Activated CD4-positive, CD25-positive, alpha-beta regulatory T cell treated with anti-CD3 and anti-CD28 coated beads, Interleukin-2, amount 50 U/mL, for 72 hours (primary cell): ENCODE results near the gene CAMK2B.
"Not testable (repeated sequence)": the region's sequence is repeated elsewhere in the genome, so short reads cannot be mapped to it uniquely, and the experiment has no call there.

ENCODE experiments used
- DNase-seq: peaks from one replicate; pipeline ENCODE4 v3.0.0; 2021

CAMK2B gene

DNA sequence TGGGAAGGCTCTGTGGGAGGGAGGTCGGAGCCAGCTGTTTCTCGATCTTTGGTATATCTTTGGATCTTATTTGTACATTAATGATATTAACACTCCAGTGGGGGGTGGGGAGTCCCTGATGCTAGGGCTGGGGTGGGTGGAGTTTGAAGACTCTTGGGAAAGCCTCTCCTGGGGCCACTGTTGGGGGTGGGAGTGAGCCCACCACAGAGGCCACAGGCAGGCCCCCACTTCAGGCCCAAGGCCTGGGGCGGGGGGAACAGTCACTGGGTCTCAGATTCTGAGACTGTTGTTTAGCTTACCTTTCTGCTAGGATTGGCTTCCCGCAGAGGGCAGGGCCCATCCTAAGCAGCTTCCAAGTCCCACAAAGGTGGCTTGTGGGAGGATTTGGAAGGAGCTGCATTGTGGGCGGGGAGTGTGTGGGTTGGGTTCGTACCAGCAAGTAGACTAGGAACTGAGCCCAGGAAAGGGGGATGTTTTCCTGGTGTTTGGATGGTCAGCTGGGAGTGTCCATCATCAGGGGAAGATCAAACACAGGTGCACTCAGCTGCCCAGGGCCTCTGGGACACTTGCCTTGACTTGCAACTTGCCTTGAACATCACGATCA is 112.7 kb downstream of the CAMK2B start:
- DNase-seq: no peak

DNA sequence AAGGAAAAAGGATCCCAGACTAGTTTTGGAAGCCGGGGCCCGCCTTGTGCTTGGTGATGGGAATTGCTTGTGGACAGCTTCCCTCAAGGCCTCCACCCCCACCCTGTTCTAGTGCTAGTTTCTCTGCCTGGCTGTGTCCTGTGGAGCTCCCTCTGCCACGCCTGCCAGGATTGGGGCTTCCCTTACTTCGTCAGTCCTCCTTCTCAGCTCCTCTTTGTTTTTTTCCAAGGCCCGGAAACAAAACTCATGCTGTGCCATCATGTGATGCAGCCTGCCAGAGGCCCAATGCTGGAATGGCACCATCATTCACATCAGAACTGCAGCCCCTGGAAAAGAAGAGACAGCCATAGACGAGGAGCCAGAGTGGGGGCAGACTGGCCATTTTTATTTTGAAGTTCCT is 113.4 kb downstream of the CAMK2B start:
- no peak for DNase-seq

DNA sequence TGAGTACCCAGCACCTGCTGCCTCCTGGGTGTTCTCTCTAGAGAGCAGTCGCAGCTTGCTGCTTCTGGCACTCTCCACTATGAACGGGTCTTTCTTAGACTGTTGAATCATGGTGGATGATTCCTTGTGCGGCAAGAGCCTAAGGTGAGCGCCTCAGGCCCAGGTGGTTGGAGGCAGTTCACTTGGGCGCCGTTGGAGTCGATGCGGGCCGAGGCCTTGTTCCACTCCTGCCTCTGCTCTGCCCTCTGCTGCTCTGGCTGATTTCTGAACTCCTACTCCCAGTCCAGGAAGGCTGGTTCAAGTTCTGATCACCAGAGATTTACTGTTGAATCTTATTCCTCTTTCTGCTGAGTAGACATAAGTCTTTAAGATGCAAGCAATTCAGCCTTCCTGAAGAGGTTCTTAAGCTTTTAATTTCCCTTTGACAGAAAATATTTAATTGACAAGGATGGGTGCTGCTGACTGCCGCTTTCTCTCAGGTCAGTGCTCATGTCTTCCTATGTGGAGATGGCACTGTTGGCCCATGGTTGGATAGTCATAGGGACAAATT is 114.2 kb downstream of the CAMK2B start:
- no peak for DNase-seq

DNA sequence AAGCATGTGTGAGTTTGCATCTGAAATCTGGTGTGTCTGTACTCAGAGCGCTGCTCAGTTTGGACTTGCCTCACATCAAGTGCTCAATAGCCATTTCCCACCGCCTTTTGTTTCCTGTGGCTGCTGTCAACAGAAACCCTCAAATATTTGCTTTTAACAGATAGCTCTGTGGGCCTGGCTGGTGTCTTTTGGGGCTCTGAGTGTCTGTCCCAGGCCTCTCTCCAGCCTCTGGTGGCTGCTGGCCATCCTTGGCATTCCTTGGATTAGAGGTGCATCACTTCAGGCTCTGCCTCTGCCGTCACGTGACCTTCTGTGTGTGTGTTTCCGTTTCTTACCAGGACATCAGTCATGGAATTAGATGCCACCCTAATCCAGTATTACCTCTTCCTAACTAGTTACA is 115.3 kb downstream of the CAMK2B start:
- DNase-seq: no peak

DNA sequence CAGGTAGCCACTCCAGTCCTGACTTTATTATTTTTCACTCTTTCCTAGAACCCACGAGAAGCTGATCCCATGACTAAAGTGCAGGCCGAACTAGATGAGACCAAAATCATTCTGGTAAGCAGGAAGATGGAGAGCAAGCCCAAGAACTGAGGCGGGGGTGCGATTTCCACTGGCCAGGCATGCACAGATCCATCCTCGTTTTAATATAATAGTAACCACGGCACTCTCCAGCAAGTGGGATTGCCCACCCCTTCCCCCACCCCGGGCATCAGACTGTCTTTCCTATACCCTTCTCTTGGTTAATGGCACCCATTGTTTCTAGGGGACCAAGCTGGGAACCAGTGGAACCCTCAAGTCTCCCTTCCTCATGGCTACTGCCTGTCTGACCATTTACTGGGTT is 117.3 kb downstream of the CAMK2B start:
- no peak for DNase-seq

DNA sequence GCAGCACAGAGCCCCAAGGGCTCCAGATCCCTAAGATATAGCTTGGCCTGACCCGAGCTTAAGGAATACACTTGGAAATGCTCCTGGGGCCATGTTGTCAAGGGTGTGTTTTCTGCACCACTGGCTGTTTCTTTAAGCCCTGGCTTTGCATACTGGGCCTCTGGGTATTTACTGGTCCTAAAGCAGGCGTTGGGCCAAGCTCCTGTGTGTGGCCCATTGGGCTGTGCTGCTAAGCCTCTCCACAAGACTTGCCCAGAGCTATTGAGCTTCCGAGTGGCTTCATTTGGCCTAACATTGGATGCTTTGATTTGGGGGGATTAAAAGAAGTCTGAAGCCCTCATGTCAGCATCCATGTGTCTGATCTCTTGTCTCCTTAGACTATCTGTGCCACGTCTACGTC is 119.4 kb downstream of the CAMK2B start:
- no peak for DNase-seq

DNA sequence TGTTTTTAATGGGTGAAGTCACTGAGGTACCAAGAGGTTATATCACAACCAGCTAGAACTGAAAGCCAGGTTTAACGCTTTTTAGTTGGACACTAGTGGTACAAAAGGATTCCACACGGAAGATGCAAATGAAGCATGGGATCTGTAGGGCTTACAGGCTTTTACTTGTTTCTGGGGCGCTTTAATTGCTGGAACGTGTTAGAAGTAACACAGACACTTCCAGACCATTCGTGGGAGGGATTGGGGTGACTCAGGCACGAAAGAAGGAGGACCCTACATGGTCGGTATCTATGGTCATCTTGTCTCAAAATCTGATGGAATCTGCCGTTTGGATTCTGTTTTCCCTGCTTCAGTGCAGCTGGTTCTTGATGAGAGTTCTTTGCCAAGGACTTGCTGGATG is 123.6 kb downstream of the CAMK2B start:
- peak; percentile 4 for DNase-seq

DNA sequence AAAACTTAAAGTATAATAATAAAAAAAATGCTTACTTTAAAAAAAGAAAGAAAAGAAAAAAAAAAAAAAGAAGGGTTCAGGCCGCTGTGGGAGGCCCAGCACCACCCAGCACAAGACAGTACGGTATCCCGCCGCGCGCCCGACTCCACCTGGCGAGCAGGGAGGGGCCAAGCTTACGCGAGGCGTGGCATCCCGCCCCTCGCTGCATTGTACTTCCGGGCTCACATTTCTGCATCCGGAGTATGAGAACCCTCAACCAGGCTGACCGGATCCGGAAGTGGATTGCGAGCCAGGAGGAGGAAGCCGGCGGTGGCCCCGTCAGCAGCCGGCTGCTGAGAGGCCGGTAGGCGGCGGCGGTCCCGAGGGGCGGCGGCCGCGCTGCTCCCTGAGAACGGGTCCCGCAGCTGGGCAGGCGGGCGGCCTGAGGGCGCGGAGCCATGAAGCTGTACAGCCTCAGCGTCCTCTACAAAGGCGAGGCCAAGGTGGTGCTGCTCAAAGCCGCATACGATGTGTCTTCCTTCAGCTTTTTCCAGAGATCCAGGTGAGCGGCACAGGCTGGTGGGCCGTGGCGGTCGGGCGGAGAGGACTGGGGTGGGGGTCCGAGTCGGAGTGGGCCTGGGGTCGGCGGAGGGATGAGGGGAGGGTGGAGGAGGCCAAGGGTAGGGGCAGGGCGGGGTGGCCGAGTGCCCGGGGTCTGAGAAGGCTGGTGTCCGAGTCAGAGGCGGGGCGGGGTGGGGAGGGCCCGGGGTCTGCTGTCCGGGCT is 124.5 kb downstream of the CAMK2B start, which contains the start of gene YKT6:
TSS of gene YKT6 (plus strand) at position 280 of the 763 bp plus-strand sequence. CDS start at position 438, 158 bp downstream.
- DNase-seq: peak; percentile 94

DNA sequence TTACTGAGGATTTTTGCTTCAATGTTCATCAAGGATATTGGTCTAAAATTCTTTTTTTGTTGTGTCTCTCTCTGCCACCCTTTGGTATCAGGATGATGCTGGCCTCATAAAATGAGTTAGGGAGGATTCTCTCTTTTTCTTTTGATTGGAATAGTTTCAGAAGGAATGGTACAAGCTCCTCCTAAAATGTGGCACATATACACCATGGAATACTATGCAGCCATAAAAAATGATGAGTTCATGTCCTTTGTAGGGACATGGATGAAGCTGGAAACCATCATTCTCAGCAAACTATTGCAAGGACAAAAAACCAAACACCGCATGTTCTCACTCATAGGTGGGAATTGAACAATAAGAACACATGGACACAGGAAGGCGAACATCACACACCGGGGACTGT is 125.2 kb downstream of the CAMK2B start:
- DNase-seq: not testable (repeated sequence)

DNA sequence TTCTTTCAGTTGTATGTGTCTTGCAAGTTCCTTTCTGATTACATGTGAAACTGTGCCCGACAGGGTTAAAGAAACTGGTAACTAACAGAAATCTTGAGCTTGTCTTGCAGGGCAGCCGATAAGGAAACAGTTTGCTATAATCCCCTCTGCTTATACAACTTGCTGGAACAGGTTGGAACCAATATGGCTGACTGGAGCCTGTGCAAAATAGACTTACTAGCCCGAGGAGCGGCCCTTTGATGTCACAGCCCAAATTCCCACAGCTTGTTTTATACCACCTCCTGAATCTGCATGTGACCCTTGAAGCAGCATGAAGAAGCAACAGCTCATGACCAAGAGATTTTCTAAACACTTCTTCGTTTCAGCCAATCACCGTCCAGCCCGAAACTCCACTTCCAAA is 127.9 kb downstream of the CAMK2B start:
- DNase-seq: no peak

DNA sequence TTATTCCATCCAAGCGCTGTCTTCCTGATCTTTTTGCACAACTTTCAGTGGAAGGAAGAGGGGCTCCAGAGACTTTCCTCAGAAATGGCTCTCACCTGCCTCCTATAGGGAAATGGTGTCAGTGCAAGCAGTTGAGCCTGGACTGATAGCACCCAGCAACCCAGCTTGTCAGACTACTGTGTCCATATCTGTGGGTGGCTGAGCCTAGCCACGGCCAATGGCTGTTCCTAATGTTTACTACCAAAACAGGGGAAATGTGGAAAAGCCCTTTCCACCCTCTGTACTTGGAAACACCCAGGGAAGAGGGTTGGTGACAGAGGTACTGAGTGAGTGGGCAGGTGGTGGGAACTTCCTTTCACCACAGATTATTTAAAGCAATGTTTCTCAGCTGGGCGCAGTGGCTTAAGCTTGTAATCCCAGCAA is 128.9 kb downstream of the CAMK2B start:
- DNase-seq: peak; percentile 28

DNA sequence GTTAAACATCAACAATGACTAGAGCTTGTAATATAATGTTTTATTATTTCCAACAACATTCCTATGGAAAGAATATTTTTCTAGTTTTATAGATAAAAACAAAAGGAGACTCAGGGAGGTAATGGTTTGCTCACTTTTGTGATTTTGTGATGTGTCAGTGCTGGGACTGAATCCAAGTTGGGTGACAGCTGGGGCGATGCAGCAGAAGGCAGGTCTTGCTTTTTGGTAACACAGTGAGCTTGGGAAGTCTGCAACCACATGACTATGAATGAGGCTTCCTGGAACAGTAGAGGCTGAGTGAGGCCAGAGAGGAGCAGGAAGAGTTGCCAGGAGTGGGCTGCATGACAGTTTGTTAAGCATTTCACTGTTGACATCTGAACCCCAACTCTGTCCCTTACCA is 129.5 kb downstream of the CAMK2B start:
- DNase-seq: no peak

DNA sequence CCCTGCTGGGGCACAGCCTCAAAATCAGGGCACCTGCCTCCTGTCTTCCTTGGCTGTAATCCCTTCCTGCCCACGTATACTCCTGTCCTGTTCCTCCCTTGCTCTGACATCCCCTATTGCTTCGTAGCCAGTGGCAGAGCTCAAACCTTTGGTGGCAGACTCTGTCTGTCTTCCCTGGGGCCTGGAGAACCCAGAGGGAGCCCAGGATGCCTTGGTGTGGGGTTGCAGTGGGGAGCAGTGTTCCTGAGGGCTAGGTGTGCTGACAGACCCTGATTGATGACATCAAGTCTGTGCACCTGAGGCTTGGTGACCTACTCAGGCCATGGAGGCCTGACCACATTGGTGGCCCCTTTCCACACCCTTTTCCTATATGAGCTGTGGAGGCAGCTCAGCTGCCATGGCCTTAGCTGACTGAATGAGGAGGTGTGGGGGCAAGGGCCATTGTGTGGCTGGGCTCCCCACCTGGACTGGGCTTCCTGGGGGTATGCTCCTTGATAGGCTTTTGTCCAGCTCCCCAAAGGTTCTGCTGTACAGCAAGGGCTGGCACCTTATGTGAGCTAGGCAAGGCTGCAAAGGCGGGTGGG is 130.7 kb downstream of the CAMK2B start:
- DNase-seq: no peak

DNA sequence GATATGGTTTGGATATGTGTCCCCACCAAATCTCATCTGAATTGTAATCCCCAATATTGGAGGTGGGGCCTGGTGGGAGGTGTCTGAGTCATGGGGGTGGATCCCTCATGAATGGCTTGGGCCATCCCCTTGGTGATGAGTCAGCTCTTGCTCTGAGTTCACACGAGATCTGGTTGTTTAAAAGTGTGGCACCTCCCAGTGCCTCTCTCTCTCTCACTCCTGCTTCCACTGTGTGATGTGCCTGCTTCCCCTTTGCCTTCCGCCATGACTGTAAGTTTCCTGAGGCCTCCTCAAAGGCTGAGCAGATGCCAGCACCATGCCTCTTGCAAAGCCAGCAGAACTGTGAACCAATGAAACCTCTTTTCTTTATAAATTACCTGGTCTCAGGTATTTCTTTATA is 131.3 kb downstream of the CAMK2B start:
- DNase-seq: no peak

DNA sequence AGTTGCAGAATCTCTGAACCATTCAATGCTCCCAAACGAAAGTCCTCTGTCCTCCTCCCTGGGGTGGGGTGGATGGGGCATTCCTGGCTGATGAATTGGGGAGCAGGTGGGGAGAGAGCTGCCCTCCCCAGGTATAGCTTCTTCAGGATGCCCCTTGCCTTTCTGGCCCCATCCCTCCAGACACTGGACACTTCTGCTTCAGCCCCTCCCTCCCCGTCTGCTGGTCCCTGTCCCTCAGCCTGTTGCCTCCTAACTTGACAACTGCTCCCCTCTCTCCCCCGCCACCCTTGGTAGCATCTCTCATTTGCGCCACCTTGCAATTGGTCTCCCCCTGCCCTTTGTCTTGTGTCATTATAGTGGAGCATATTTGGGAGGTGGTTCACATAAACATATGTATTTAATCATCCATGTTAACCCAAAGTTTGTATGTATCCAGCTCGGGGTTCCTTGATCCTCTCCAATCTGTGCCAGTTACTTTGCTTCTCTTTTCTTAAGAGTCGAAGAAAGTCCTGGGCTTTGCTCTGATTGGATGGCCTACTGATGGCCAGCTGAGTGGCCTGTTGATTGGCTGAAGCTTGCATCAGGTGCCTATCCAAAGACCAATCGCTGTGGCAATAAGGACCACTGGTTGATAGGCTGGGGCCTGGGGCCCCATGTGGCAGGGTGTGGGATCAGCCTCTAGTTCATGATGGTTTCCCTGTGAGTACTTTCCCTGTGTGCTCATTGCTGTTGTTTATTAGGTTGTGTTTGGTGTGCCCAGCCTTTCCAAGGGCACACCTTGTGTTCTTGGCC is 132.2 kb downstream of the CAMK2B start:
- DNase-seq: no peak

DNA sequence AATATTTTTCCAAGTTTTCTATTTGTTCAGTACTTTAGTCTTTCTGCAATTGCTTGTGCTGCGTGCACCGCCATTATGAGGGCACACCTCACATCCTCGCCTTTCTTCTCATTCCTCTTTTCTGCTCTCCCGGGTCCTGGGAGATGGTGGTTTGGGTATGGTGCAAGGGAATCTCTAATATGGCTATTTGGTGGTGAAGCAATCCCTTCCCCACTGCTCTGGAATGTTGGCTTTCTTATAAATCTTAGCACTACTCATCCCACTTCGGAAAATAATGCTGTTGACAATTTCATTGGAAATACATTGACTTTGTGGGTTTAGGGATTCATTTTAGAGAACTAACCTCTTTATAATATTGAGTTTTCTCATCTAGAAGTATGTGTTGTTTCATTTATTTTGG is 134.2 kb downstream of the CAMK2B start:
- DNase-seq: no peak

DNA sequence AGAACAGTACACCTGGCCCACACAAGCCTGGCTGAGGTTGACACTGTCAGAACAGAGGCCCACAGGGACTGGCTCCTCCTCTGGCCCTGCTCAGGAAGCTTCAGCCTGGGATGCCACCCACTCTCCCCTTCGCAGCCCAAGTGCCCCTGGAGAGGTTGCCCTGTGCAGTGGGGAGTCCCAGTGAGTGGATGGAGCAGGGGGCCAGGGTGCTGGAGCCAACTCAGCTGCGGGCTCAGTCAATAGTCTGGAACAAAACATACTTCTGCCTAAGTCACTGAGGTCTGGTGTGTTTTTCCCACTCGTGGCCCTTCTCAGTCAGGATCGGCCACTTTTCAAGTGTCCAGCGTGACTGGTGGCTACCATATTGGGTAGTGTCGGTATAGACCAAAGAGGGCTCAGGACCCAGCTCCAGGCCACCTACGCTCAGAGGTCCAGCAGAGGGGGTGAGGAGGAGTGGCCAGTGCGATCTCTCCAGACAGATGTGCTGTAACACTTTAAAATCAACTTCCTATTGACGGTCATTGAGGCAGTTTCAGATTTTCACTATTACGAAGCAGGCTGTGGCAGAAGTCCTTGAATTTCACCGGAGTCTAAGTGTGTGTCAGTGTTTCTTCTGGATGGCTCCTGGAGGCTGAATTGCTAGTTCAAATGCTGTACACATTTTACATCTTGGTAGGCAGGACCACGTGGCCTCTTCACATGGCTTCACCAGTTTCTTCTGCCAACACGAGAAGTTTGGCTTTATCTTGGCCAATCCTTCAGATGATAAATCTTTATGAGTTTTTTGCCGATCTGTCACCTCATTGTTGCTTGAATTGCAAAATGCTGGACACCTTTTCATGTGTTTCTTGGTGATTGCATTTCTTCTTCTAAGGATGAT is 135.2 kb downstream of the CAMK2B start:
- no peak for DNase-seq

DNA sequence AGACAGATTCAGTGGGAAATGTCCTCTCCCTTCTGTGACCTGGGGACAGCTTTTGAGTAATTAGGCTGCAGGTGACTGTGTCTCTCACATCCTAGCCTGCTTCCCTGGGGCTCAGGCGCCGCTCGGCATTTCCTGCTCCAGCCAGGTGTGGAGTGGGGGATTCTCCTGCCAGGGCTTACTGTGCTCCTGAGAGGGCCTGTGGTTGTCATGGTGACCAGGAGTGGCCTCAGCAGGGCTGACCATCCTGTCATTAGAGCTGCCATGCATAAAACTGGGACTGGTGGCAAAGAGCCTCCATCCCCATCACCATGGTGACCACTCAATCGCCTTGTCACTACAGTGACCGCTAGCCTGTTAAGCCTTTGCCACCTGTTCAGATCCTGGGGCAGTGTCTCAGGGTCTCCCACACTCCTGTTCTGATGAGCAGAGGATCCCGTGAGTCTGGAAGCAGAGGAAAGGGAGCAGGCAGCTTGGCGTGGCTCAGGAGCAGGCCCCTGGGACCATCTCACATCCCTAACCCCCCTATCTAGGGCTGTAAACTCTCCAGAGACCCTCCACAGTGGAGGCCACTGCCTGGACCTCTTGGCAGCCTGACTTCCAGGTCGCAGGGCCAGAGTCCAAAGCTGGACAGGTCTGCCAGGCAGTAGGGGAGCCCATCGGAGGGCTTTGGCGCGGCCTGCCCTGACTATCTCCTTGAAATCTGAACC is 136.0 kb downstream of the CAMK2B start, which contains the start of gene GCK:
TSS of gene GCK (minus strand) at position 154 of the 707 bp plus-strand sequence. CDS start 486 bp downstream, outside the sequence.
- DNase-seq: no peak

DNA sequence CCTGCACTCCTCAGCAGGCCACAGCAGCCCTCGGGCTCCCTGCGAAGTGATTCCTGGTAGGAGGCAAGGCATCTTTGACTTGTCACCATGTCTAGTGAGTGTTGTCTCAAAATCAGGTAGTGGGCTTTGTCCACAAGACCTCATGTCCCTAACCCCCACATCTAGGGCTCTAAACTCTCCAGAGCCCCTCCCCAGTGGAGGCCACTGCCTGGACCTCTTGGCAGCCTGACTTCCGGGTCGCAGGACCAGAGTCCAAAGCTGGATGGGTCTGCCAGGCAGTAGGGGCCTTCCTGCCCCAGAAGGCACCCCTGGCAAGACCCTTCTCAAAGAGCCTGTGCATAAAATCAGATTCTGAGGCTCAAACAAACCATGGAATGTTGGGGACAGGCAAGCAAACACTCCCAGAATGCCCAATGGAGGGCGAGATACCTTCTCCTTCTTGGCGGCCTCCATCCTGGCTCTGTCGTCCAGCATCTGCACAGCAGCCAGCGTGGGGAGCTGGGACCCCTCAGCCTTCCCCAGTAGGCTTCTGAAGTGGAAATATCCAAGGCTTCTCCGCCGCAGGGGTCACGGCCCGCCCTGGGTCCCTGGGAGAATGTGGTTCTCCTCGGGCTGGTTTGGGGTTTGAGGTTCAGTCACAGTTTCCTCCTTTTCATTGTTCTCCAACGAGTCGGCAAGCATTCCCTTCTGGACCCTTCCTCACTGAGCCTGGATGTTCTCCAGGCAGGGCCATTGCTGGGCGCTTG is 136.7 kb downstream of the CAMK2B start:
- DNase-seq: no peak

DNA sequence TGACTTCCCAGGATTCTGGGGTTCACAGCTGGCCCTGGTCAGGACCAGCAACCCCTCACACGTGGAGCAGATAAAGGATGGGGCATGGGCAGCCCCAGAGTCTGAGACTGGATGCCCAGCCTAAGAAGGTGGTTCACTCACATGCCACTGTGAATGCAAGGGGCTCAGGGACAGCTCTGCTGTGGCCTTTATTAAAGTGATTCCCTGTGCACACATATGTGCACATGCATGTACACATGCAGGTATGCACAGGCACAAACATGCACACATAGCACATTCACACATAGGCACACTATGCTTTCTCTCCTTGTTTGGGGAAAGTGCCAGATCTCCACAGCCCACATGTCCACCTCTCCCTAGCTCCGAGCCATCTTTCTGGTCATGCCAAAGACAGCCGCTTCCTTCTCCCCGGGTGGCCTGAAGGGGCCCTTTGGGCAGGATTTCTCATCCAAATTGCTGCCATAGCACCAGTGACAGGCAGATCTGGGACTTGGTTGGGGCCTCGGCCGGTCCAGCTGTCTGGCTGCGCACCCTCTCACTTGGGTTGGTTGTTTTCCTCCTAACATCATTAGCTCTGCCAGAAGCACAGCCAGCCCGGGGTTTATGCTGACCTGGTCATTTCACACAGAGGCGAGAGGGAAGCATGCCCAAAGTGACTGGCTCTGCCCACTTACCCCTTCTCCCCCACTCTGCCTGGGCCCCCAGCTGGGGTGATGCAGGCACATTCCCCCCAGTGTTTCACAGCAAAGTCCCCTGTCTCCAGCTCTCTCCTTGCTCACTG is 137.6 kb downstream of the CAMK2B start:
- no peak for DNase-seq
